CD8-positive, alpha-beta memory T cell (primary cell): Measurements from ENCODE around the gene DNAJC5G. TPM values are rescaled to one million over a fixed set of nuclear protein-coding genes. Genes with fewer than 3 reads are reported as not detected.

Experiments used
- CTCF ChIA-PET: fragments of 350-600 bp; sonication (Branson Sonifier 250); formaldehyde crosslinking; loops from one replicate; lab custom pipeline; 2021; ENCODE audit warnings: antibody characterized with exemption; lab: Charles Lee
- POLR2A ChIA-PET: fragments of 350-600 bp; sonication (Branson Sonifier 250); formaldehyde crosslinking; loops from one replicate; lab custom pipeline; 2021; ENCODE audit warnings: antibody characterized with exemption; lab: Charles Lee
- DNase-seq, 5 donors: peaks; one replicate each; pipeline versions ENCODE4 v3.0.0 to v3.0.0-alpha.2; 2020 to 2022; ENCODE audit warnings: mixed read lengths in 1 of 5
- H3K27ac ChIP-seq: one replicate; pipeline ENCODE4 v1.7.0; 2013; ENCODE audit warnings: low read depth, mild to moderate bottlenecking, low read length, moderate library complexity
- H3K27me3 ChIP-seq: 2 replicates; pipeline ENCODE4 v1.7.0; 2013; ENCODE audit warnings: low read length, mild to moderate bottlenecking; ENCODE audit not compliant: insufficient read depth, poor library complexity, severe bottlenecking
- H3K36me3 ChIP-seq: 2 replicates; pipeline ENCODE4 v1.7.0; 2013; ENCODE audit warnings: mild to moderate bottlenecking, low read length, moderate library complexity; ENCODE audit not compliant: insufficient read depth
- H3K4me1 ChIP-seq: 2 replicates; pipeline ENCODE4 v1.7.0; 2013; ENCODE audit warnings: mild to moderate bottlenecking, low read length, moderate library complexity; ENCODE audit not compliant: insufficient read depth
- H3K4me3 ChIP-seq: 2 replicates; pipeline ENCODE4 v1.7.0; 2013; ENCODE audit warnings: mild to moderate bottlenecking, low read length
- H3K9me3 ChIP-seq: 2 replicates; pipeline ENCODE4 v1.7.0; 2013; ENCODE audit warnings: mild to moderate bottlenecking, low read length
- H3K27ac Mint-ChIP-seq, 8 donors: one replicate each; pipeline ENCODE4 v1.8.0; 2020 to 2021; ENCODE audit warnings: mixed read lengths in 8 of 8, mild to moderate bottlenecking in 6 of 8, inconsistent platforms in 3 of 8, moderate library complexity in 3 of 8
- H3K27me3 Mint-ChIP-seq, 2 donors: one replicate each; pipeline ENCODE4 v1.8.0; 2020 to 2021; ENCODE audit warnings: mixed read lengths in 2 of 2, mild to moderate bottlenecking in 1 of 2, moderate library complexity in 1 of 2
- H3K36me3 Mint-ChIP-seq, 3 donors: one replicate each; pipeline ENCODE4 v1.8.0; 2020 to 2021; ENCODE audit warnings: mixed read lengths in 3 of 3, inconsistent platforms in 1 of 3, mild to moderate bottlenecking in 1 of 3
- H3K4me1 Mint-ChIP-seq, 3 donors: one replicate each; pipeline ENCODE4 v1.8.0; 2020 to 2021; ENCODE audit warnings: mixed read lengths in 3 of 3, inconsistent platforms in 1 of 3, mild to moderate bottlenecking in 1 of 3
- H3K4me3 Mint-ChIP-seq, 7 donors: one replicate each; pipeline ENCODE4 v1.8.0; 2020 to 2021; ENCODE audit warnings: mixed read lengths in 7 of 7, mild to moderate bottlenecking in 6 of 7, moderate library complexity in 4 of 7, inconsistent platforms in 2 of 7
- H3K9me3 Mint-ChIP-seq, 5 donors: one replicate each; pipeline ENCODE4 v1.8.0; 2020 to 2022; ENCODE audit warnings: mixed read lengths in 5 of 5, mild to moderate bottlenecking in 3 of 5, moderate library complexity in 2 of 5, inconsistent platforms in 1 of 5
- polyA plus RNA-seq: library from polyadenylated mRNA; unstranded; fragments of 300-500 nt; fragmentation: Illumina TruSeq; gene quantifications from one replicate; pipeline ENCODE4 v1.2.3, GENCODE V29; 2021
- total RNA-seq, 2 experiments: library from RNA; stranded (reverse); gene quantifications; one replicate each; pipeline ENCODE4 v1.2.3, GENCODE V29; 2021

DNAJC5G gene
- total and polyA plus RNA-seq, 3 experiments from 2014 or later, result not detected

DNA sequence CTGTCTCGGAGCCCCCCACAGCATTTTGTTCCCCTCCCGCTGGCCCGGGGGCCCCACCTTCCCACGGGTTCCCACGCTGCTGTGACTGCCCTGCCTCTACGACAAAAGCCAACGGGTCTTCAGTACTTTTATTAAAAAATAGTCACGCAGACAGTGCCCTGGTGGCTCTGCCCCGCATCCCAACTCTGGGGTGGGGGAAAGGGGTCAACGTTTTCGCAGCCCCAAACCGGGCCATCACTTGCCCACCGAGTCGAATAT, 32.0 kb downstream of the DNAJC5G start:
- peaks cover 0 to 18% (median 5%) of the 10 kb centered on the region in 3 donors for H3K4me1 Mint-ChIP-seq
- Histone ChIP-seq H3K27ac (no peak overlapping the region), H3K4me1 (no peaks in the 10 kb centered on the region), H3K9me3 (no peaks in the 10 kb centered on the region), H3K27me3 (peaks cover 7% of the 10 kb centered on the region), H3K36me3 (peaks cover 8% of the 10 kb centered on the region), H3K4me3 (no peak overlapping the region)
- DNase-seq, result no peak
- H3K4me3 Mint-ChIP-seq, result peak overlapping the region in 2 of 7 donors; percentile 8 to 53
- POLR2A ChIA-PET, result no interaction called here
- H3K36me3 Mint-ChIP-seq, result peaks cover 8 to 20% (median 13%) of the 10 kb centered on the region in 3 donors
- H3K27ac Mint-ChIP-seq, result no peak overlapping the region
- H3K9me3 Mint-ChIP-seq, result no peaks in the 10 kb centered on the region
- CTCF ChIA-PET, result no interaction called here
- peaks cover 11 to 22% of the 10 kb centered on the region in 2 donors for H3K27me3 Mint-ChIP-seq

DNA sequence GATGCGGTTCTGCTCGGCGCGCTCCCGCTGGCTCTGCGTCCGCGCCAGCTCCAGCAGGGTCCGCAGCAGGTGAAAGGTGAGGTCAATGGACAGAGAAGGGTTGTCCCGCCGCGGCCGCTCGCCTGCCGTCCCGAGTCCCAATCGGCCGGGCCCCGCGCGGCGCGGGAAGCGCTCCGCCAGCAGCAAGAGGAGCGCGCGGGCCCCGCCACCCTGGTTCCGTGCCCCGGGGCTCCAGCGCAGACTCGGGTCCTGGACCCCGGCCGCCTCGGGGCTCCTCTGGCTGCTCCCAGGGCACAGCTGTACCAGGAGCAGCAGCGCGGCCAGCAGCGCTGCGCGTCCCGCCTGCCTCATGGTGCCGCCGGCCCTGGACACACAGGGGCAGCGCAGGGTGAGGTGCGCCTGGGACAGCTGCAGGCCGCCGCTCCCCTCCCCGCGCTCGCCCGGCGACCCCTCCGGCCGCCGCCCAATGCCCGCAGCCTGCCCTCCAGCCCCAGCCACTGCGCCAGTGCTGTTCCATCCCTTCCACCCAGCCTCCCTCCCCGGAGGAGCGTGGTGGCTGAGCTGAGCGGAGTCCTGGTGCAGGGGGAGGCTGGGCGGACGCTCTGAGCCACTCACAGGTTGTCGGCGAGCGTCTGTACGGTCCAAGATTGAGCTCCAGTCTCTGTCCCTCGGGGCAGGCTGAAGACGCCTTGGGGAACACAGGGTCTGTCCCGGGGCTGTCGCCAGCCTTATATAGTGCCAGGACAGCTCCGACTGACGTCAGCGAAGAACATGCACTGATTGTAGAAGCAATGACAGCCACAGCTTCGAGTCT, 32.5 kb downstream of the DNAJC5G start:
- no peaks in the 10 kb centered on the region for H3K4me1 ChIP-seq
- no peaks in the 10 kb centered on the region for H3K9me3 ChIP-seq
- Mint-ChIP-seq H3K4me3 (no peak overlapping the region), H3K27ac (no peak overlapping the region), H3K9me3 (no peaks in the 10 kb centered on the region), H3K4me1 (peaks cover 0 to 16% (median 5%) of the 10 kb centered on the region in 3 donors), H3K27me3 (peaks cover 11 to 22% of the 10 kb centered on the region in 2 donors), H3K36me3 (peaks cover 12 to 24% (median 14%) of the 10 kb centered on the region in 3 donors)
- H3K4me3 ChIP-seq, result no peak overlapping the region
- ChIA-PET POLR2A (interaction anchor here (1.0 kb wide), 1 partner anchor 52 kb away, joined by 4 read pairs; no protein-coding TSS in a partner anchor), CTCF (no interaction called here)
- no peak for DNase-seq
- peaks cover 8% of the 10 kb centered on the region for H3K36me3 ChIP-seq
- H3K27me3 ChIP-seq, result peaks cover 7% of the 10 kb centered on the region
- no peak overlapping the region for H3K27ac ChIP-seq

DNA sequence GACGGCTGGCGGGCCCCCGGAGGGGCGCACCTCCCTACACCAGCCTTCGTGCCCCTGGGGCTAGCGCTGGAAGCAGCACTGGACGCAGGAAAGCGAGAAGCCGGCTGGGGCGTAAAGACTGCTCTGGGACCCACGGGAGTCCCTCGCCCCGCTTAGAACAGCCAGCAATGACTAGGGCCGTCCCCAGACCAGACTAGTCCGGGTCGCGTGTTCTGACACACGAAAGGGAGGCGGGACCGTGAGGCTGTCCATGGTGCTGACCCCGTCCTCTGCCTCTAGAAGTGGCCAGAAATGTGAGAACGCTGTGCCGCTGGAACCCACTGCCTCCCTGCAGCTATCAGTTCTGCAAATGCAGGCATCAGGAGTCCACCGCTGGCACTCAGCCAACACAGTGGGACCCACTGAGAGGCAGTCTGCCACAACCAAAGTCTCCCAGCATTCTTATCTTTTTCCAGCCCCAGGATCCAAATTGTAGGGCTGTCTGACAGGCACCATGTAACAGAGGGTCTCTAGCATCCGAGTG, 33.2 kb downstream of the DNAJC5G start, which contains the start of gene UCN:
Gene UCN (minus strand): TSS at position 87 of the 523 bp plus-strand sequence. CDS start 550 bp downstream, outside the sequence.
- H3K9me3 Mint-ChIP-seq, result no peaks in the 10 kb centered on the region
- no peak within 1 kb of the TSS for H3K27ac ChIP-seq
- H3K36me3 ChIP-seq, result peaks cover 8% of the 10 kb centered on the region
- DNase-seq, result no peak
- ChIA-PET POLR2A (interaction anchor here (1.0 kb wide), 1 partner anchor 52 kb away, joined by 4 read pairs; no protein-coding TSS in a partner anchor), CTCF (no interaction called here)
- peaks cover 7% of the 10 kb centered on the region for H3K27me3 ChIP-seq
- peaks cover 11 to 22% of the 10 kb centered on the region in 2 donors for H3K27me3 Mint-ChIP-seq
- H3K9me3 ChIP-seq, result no peaks in the 10 kb centered on the region
- H3K4me1 Mint-ChIP-seq, result peaks cover 0 to 12% (median 3%) of the 10 kb centered on the region in 3 donors
- peak within 1 kb of the TSS in 2 of 7 donors; percentile 8 to 53 for H3K4me3 Mint-ChIP-seq
- no peak within 1 kb of the TSS for H3K27ac Mint-ChIP-seq
- no peak within 1 kb of the TSS for H3K4me3 ChIP-seq
- H3K36me3 Mint-ChIP-seq, result peaks cover 12 to 24% (median 14%) of the 10 kb centered on the region in 3 donors
- H3K4me1 ChIP-seq, result no peaks in the 10 kb centered on the region

DNA sequence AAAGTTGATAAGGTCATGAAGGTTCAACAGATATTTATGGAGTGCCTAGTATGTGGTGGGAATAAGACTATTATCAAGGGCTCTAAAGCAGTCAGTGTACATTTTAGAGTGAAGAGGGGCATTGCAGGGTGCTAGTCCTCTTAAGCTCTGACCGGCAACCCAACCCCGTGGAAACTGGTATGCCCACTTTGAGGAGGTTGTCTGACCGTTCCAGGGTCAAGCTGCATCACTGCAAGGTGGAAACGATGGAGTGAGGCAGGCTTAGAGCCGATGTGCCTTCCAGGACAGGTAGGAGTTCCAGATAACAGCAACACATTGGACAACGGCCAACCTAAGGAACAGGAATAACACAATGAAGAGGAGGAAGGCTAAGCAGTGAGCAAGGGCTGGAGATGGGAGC, 34.4 kb downstream of the DNAJC5G start:
- ChIA-PET CTCF (no interaction called here), POLR2A (interaction anchor here (0.7 kb wide), 1 partner anchor 13 kb away, joined by 6 read pairs; no protein-coding TSS in a partner anchor)
- H3K36me3 Mint-ChIP-seq, result peaks cover 12 to 24% (median 15%) of the 10 kb centered on the region in 3 donors
- H3K27ac Mint-ChIP-seq, result peak overlapping the region in 1 of 8 donors; percentile 5
- H3K27me3 Mint-ChIP-seq, result peaks cover 10 to 18% of the 10 kb centered on the region in 2 donors
- no peak overlapping the region for H3K4me3 ChIP-seq
- H3K4me1 ChIP-seq, result no peaks in the 10 kb centered on the region
- H3K4me1 Mint-ChIP-seq, result peaks cover 0 to 12% (median 3%) of the 10 kb centered on the region in 3 donors
- peak overlapping the region in 1 of 7 donors; percentile 4 for H3K4me3 Mint-ChIP-seq
- H3K36me3 ChIP-seq, result peaks cover 8% of the 10 kb centered on the region
- DNase-seq, result no peak
- H3K9me3 ChIP-seq, result no peaks in the 10 kb centered on the region
- H3K9me3 Mint-ChIP-seq, result no peaks in the 10 kb centered on the region
- H3K27me3 ChIP-seq, result peaks cover 7% of the 10 kb centered on the region
- no peak overlapping the region for H3K27ac ChIP-seq

DNA sequence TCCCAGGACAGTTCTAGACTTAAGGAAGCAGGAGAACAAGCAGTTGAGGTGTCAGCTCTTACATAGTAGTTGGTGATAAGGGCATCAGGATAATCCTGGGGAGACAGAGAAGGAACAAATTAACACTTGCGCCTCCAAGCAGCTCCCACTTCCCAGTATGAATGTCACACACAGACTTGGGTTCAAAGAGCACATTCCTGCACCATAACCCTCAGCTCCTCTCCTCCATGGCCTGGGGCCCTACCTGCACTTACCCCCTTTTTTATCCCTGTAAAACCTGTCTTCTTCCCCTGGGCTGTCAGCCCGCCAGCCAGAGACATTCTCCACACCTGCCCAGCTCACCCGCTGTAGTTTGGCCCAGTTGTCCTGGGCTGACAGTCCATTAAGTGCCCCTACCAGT, 36.9 kb downstream of the DNAJC5G start:
- ChIA-PET POLR2A (no interaction called here), CTCF (interaction anchor here (2.7 kb wide), 1 partner anchor 9 kb away, joined by 15 read pairs; no protein-coding TSS in a partner anchor)
- no peak overlapping the region for H3K4me3 ChIP-seq
- Mint-ChIP-seq H3K4me3 (no peak overlapping the region), H3K36me3 (peaks cover 12 to 35% (median 16%) of the 10 kb centered on the region in 3 donors), H3K27me3 (peaks cover 3 to 10% of the 10 kb centered on the region in 2 donors), H3K27ac (no peak overlapping the region), H3K4me1 (peaks cover 0 to 4% (median 1%) of the 10 kb centered on the region in 3 donors), H3K9me3 (no peaks in the 10 kb centered on the region)
- no peak overlapping the region for H3K27ac ChIP-seq
- no peaks in the 10 kb centered on the region for H3K4me1 ChIP-seq
- no peaks in the 10 kb centered on the region for H3K9me3 ChIP-seq
- H3K27me3 ChIP-seq, result no peaks in the 10 kb centered on the region
- peaks cover 8% of the 10 kb centered on the region for H3K36me3 ChIP-seq
- no peak for DNase-seq

DNA sequence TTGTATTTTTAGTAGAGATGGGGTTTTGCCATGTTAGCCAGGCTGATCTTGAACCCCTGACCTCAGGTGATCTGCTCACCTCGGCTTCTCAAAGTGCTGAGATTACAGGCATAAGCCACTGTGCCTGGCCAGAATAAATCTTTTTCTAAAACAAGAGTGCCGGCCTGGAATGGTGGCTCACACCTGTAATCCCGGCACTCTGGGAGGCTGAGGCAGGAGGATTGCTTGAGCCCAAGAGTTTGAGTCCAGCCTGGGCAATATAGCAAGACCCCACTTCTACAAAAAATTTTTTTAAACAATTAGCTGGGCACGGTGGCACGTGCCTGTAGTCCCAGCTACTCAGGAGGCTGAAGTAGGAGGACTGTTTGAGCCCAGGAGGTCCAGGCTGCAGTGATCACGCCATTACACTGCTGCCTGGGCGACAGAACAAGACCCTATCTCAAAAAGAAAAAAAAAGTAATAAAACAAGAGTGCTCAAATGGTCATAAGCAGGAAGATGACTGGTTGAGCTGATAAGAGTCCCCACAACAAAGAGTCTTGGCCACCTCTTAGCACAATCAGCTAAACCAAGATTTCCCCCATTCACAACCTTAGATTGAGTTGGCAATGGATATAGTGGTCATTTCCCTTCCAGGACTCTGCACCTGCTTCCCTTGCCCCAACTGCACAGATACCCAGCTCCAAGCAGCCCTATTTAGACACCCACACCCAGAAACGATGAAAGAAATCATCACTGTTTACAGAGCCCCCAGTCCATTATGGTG, 38.8 kb downstream of the DNAJC5G start:
- Histone ChIP-seq H3K27ac (no peak overlapping the region), H3K4me3 (no peak overlapping the region), H3K36me3 (peaks cover 8% of the 10 kb centered on the region), H3K9me3 (no peaks in the 10 kb centered on the region), H3K4me1 (no peaks in the 10 kb centered on the region), H3K27me3 (no peaks in the 10 kb centered on the region)
- no peak for DNase-seq
- H3K4me1 Mint-ChIP-seq, result peaks cover 0 to 1% (median 0%) of the 10 kb centered on the region in 3 donors
- H3K27me3 Mint-ChIP-seq, result peaks cover 3 to 6% of the 10 kb centered on the region in 2 donors
- no peak overlapping the region for H3K4me3 Mint-ChIP-seq
- peak overlapping the region in 1 of 8 donors; percentile 30 for H3K27ac Mint-ChIP-seq
- H3K9me3 Mint-ChIP-seq, result no peaks in the 10 kb centered on the region
- ChIA-PET CTCF (interaction anchor here (3.3 kb wide), 1 partner anchor 10 kb away, joined by 16 read pairs; no protein-coding TSS in a partner anchor), POLR2A (interaction anchor here (0.6 kb wide), 1 partner anchor 198 kb away, joined by 4 read pairs; no protein-coding TSS in a partner anchor)
- H3K36me3 Mint-ChIP-seq, result peaks cover 12 to 34% (median 13%) of the 10 kb centered on the region in 3 donors

DNA sequence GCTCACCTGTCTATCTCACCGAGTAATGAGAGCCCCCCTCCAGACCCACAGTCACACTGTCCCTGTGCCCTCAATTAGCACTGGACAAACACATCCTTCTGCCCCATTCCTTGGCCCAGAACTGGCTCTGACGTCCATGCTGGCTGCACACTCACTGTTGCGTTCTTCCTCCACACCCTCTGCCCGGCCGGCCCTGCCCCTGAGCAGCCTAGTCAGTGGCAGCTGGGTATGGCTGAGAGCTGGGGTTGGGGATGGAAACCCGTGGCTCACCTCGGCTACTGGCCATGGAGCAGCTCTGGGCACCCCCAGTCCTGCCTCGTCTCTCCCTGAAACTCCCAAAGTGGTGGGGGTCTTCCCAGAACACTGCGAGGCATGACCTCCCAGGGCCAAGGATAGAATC, 39.5 kb downstream of the DNAJC5G start:
- Mint-ChIP-seq H3K4me3 (no peak overlapping the region), H3K4me1 (peaks cover 0 to 1% (median 0%) of the 10 kb centered on the region in 3 donors)
- POLR2A ChIA-PET, result no interaction called here

More for the DNA sequence above, 39.5 kb downstream of the DNAJC5G start:
- Histone ChIP-seq H3K36me3 (peaks cover 8% of the 10 kb centered on the region), H3K27ac (no peak overlapping the region), H3K27me3 (no peaks in the 10 kb centered on the region), H3K4me3 (no peak overlapping the region), H3K4me1 (no peaks in the 10 kb centered on the region), H3K9me3 (no peaks in the 10 kb centered on the region)
- H3K27ac Mint-ChIP-seq, result peak overlapping the region in 1 of 8 donors; percentile 30
- DNase-seq, result no peak
- H3K36me3 Mint-ChIP-seq, result peaks cover 7 to 29% (median 8%) of the 10 kb centered on the region in 3 donors
- CTCF ChIA-PET, result interaction anchor here (3.3 kb wide), 1 partner anchor 11 kb away, joined by 16 read pairs; no protein-coding TSS in a partner anchor
- H3K27me3 Mint-ChIP-seq, result peaks cover 0 to 1% of the 10 kb centered on the region in 2 donors
- no peaks in the 10 kb centered on the region for H3K9me3 Mint-ChIP-seq
